HepG2 (cell line): Measurements from ENCODE around the gene CLDND2. TPM values are rescaled to one million over a fixed set of nuclear protein-coding genes. Genes with fewer than 3 reads are reported as not detected.

ENCODE experiments used
- BCL3 ChIP-seq: sonication (generic); formaldehyde crosslinking; IDR thresholded peaks from 2 replicates; pipeline ENCODE4 v1.5.1; 2020; ENCODE audit warnings: mild to moderate bottlenecking, missing genetic modification reagents, moderate library complexity
- CREBL2 ChIP-seq: sonication (generic); formaldehyde crosslinking; IDR thresholded peaks from 2 replicates; pipeline ENCODE4 v1.8.1; 2023; ENCODE audit warnings: missing genetic modification reagents, mild to moderate bottlenecking, borderline replicate concordance
- HES4 ChIP-seq: sonication (generic); formaldehyde crosslinking; IDR thresholded peaks from 2 replicates; pipeline ENCODE4 v1.9.0; 2021; ENCODE audit warnings: mild to moderate bottlenecking, missing genetic modification reagents, borderline replicate concordance
- HNRNPL ChIP-seq: fragments of 200-400 bp; formaldehyde crosslinking; IDR thresholded peaks from 2 replicates; pipeline ENCODE4 v1.6.1; 2017; ENCODE audit warnings: mild to moderate bottlenecking, low read depth, low read length
- HNRNPLL ChIP-seq: fragments of 200-400 bp; formaldehyde crosslinking; IDR thresholded peaks from 2 replicates; pipeline ENCODE4 v1.6.1; 2017; ENCODE audit warnings: mild to moderate bottlenecking, low read depth, low read length; ENCODE audit not compliant: poor library complexity, severe bottlenecking
- IRF2 ChIP-seq: IDR thresholded peaks from 2 replicates; pipeline ENCODE4 v1.6.1; 2018; ENCODE audit warnings: missing genetic modification reagents, missing compliant biosample characterization
- MAX ChIP-seq: IDR thresholded peaks from 2 replicates; pipeline ENCODE4 v1.6.1; 2012; ENCODE audit warnings: inconsistent platforms
- MIXL1 ChIP-seq: IDR thresholded peaks from 2 replicates; pipeline ENCODE4 v1.6.1; 2016
- NFE2L2 ChIP-seq: fragments of 150-350 bp; IDR thresholded peaks from 2 replicates; pipeline ENCODE4 v1.6.1; 2014; ENCODE audit warnings: low read length
- PHF8 ChIP-seq: sonication (generic); formaldehyde crosslinking; IDR thresholded peaks from 2 replicates; pipeline ENCODE4 v1.5.0; 2020; ENCODE audit warnings: missing genetic modification reagents
- RXRA ChIP-seq: sonication (generic); formaldehyde crosslinking; IDR thresholded peaks from 2 replicates; pipeline ENCODE4 v1.5.1; 2020; ENCODE audit warnings: missing genetic modification reagents
- SIN3A ChIP-seq: IDR thresholded peaks from 2 replicates; pipeline ENCODE4 v1.6.1; 2011; ENCODE audit warnings: low read depth, mild to moderate bottlenecking, control low read depth, low read length, borderline replicate concordance
- TAF15 ChIP-seq: fragments of 200-400 bp; formaldehyde crosslinking; IDR thresholded peaks from one replicate; pipeline ENCODE4 v1.6.1; 2018; ENCODE audit warnings: mild to moderate bottlenecking, low read depth, low read length; ENCODE audit not compliant: poor library complexity, severe bottlenecking
- THAP11 ChIP-seq: IDR thresholded peaks from 2 replicates; pipeline ENCODE4 v1.6.1; 2016; ENCODE audit warnings: missing biosample characterization, missing genetic modification reagents
- ZBTB38 ChIP-seq: sonication (generic); formaldehyde crosslinking; IDR thresholded peaks from 2 replicates; pipeline ENCODE4 v1.5.1; 2020; ENCODE audit warnings: mild to moderate bottlenecking, missing genetic modification reagents
- ZBTB8A ChIP-seq: sonication (generic); formaldehyde crosslinking; IDR thresholded peaks from 2 replicates; pipeline ENCODE4 v1.4.0; 2020; ENCODE audit warnings: mild to moderate bottlenecking, low read depth, missing genetic modification reagents, borderline replicate concordance
- ZNF546 ChIP-seq: sonication (generic); formaldehyde crosslinking; conservative IDR thresholded peaks from 2 replicates; pipeline ENCODE4 v1.8.1; 2023; ENCODE audit warnings: mild to moderate bottlenecking, missing genetic modification reagents
- ZNF564 ChIP-seq: sonication (generic); formaldehyde crosslinking; IDR thresholded peaks from 2 replicates; pipeline ENCODE4 v1.8.1; 2023; ENCODE audit warnings: mild to moderate bottlenecking, missing genetic modification reagents
- ZNF598 ChIP-seq: sonication (generic); formaldehyde crosslinking; IDR thresholded peaks from 2 replicates; pipeline ENCODE4 v1.5.1; 2020; ENCODE audit warnings: mild to moderate bottlenecking, missing genetic modification reagents, borderline replicate concordance
- ZNF788 ChIP-seq: sonication (generic); formaldehyde crosslinking; IDR thresholded peaks from 2 replicates; pipeline ENCODE4 v1.5.0; 2020; ENCODE audit warnings: mild to moderate bottlenecking, missing genetic modification reagents, borderline replicate concordance
- ZSCAN22 ChIP-seq: sonication (generic); formaldehyde crosslinking; IDR thresholded peaks from 2 replicates; pipeline ENCODE4 v1.4.0; 2020; ENCODE audit warnings: mild to moderate bottlenecking, missing genetic modification reagents
- polyA plus RNA-seq, 8 experiments: library from polyadenylated mRNA; depleted of rRNA in 3 of 8; stranded (reverse) in 7 of 8; unstranded in 1 of 8; fragments of >200 nt; fragmentation: Illumina TruSeq in 4 of 8; extraction: Trizol in 4 of 8; gene quantifications; 2 replicates each; pipeline versions ENCODE4 v1.2.1 to v1.2.3, GENCODE V29; 2011 to 2016; ENCODE audit warnings: low read depth in 4 of 8, missing spikeins in 1 of 8, mixed read lengths in 1 of 8; ENCODE audit not compliant: insufficient read depth in 1 of 8
- total RNA-seq, 5 experiments: library from RNA; depleted of rRNA; stranded (reverse); fragments of >200 nt; fragmentation: Illumina TruSeq; extraction: Trizol; gene quantifications; 2 replicates each; pipeline ENCODE4 v1.2.3, GENCODE V29; 2016; ENCODE audit warnings: low read depth in 1 of 5
- TF ChIP-seq, protein P1 (sequence below): sonication (generic); formaldehyde crosslinking; IDR thresholded peaks from 2 replicates; pipeline ENCODE4 v1.5.0; 2020; ENCODE audit warnings: mild to moderate bottlenecking, missing genetic modification reagents
- TF ChIP-seq, protein P2 (sequence below): sonication (generic); formaldehyde crosslinking; IDR thresholded peaks from 2 replicates; pipeline ENCODE4 v1.4.0; 2020; ENCODE audit warnings: missing genetic modification reagents
- TF ChIP-seq, protein P3 (sequence below): sonication (generic); formaldehyde crosslinking; IDR thresholded peaks from 2 replicates; pipeline ENCODE4 v1.4.0; 2020; ENCODE audit warnings: missing genetic modification reagents

Gene CLDND2
- total and polyA plus RNA-seq, 2 of the 13 experiments (the other 11 are each of a cell fraction or from before 2014, with no cell fraction given): 0.84 to 1.8 TPM

DNA sequence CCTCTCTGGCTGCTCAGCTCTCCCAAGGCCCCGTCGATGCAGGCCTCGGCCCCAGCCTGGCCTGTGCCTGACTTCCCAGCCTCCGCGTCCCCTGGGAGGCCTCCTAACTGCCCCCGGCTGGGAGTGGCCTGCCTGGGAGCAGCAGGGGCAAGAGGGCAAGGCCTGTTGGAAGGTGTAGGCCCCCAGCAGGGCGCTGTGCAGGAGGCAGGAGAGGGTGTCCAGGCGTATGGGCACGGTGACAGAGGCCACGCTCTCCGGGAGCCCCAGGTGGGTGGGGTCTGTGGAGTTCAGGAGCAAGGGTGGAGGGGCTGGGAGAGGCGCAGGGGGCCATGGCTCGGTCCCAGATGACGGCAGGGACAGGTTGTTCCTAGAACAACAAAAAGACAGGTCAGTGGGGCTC is 20.3 kb upstream of the CLDND2 start (continued):
- TF ChIP-seq, protein P1, sequence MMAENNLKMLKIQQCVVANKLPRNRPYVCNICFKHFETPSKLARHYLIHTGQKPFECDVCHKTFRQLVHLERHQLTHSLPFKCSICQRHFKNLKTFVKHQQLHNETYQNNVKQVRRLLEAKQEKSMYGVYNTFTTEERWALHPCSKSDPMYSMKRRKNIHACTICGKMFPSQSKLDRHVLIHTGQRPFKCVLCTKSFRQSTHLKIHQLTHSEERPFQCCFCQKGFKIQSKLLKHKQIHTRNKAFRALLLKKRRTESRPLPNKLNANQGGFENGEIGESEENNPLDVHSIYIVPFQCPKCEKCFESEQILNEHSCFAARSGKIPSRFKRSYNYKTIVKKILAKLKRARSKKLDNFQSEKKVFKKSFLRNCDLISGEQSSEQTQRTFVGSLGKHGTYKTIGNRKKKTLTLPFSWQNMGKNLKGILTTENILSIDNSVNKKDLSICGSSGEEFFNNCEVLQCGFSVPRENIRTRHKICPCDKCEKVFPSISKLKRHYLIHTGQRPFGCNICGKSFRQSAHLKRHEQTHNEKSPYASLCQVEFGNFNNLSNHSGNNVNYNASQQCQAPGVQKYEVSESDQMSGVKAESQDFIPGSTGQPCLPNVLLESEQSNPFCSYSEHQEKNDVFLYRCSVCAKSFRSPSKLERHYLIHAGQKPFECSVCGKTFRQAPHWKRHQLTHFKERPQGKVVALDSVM (CRISPR knock-in tag): peak; percentile 76
- TF ChIP-seq TAF15 (no peak), BCL3 (CRISPR knock-in tag) (no peak), THAP11 (CRISPR knock-in tag) (peak; percentile 59; the same call in 1 of the 2 replicates), ZNF598 (CRISPR knock-in tag) (no peak), MAX (peak; percentile 55), ZNF788 (CRISPR knock-in tag) (peak; percentile 67; the same call in 1 of the 2 replicates), HES4 (CRISPR knock-in tag) (no peak), CREBL2 (CRISPR knock-in tag) (no peak), ZBTB8A (CRISPR knock-in tag) (no peak), HNRNPLL (peak; percentile 39), MIXL1 (CRISPR knock-in tag) (no peak), RXRA (CRISPR knock-in tag) (0 out of 2 replicates have a peak, but pooled peaks have one; percentile 48), ZNF546 (CRISPR knock-in tag) (0 out of 2 replicates have a peak, but pooled peaks have one; percentile 40), ZSCAN22 (no peak), ZBTB38 (CRISPR knock-in tag) (peak; percentile 54; the same call in 1 of the 2 replicates), PHF8 (CRISPR knock-in tag) (peak; percentile 86), IRF2 (CRISPR knock-in tag) (peak; percentile 37; the same call in 1 of the 2 replicates), SIN3A (no peak), ZNF564 (CRISPR knock-in tag) (peak; percentile 93), HNRNPL (peak; percentile 90), NFE2L2 (no peak)
- TF ChIP-seq, protein P2, sequence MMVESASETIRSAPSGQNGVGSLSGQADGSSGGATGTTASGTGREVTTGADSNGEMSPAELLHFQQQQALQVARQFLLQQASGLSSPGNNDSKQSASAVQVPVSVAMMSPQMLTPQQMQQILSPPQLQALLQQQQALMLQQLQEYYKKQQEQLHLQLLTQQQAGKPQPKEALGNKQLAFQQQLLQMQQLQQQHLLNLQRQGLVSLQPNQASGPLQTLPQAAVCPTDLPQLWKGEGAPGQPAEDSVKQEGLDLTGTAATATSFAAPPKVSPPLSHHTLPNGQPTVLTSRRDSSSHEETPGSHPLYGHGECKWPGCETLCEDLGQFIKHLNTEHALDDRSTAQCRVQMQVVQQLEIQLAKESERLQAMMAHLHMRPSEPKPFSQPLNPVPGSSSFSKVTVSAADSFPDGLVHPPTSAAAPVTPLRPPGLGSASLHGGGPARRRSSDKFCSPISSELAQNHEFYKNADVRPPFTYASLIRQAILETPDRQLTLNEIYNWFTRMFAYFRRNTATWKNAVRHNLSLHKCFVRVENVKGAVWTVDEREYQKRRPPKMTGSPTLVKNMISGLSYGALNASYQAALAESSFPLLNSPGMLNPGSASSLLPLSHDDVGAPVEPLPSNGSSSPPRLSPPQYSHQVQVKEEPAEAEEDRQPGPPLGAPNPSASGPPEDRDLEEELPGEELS (CRISPR knock-in tag): no peak
- TF ChIP-seq, protein P3, sequence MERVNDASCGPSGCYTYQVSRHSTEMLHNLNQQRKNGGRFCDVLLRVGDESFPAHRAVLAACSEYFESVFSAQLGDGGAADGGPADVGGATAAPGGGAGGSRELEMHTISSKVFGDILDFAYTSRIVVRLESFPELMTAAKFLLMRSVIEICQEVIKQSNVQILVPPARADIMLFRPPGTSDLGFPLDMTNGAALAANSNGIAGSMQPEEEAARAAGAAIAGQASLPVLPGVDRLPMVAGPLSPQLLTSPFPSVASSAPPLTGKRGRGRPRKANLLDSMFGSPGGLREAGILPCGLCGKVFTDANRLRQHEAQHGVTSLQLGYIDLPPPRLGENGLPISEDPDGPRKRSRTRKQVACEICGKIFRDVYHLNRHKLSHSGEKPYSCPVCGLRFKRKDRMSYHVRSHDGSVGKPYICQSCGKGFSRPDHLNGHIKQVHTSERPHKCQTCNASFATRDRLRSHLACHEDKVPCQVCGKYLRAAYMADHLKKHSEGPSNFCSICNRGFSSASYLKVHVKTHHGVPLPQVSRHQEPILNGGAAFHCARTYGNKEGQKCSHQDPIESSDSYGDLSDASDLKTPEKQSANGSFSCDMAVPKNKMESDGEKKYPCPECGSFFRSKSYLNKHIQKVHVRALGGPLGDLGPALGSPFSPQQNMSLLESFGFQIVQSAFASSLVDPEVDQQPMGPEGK (CRISPR knock-in tag): peak; percentile 87
